ENCODE measurements around the gene CTXN3.

CTXN3 gene

GRCh38 chr5:127649018-127649439 is at the start of gene CTXN3:
Gene CTXN3 (plus strand): TSS chr5:127649082. CDS start chr5:127657522, 8,440 bp downstream.
- no peak for DNase-seq

DNA sequence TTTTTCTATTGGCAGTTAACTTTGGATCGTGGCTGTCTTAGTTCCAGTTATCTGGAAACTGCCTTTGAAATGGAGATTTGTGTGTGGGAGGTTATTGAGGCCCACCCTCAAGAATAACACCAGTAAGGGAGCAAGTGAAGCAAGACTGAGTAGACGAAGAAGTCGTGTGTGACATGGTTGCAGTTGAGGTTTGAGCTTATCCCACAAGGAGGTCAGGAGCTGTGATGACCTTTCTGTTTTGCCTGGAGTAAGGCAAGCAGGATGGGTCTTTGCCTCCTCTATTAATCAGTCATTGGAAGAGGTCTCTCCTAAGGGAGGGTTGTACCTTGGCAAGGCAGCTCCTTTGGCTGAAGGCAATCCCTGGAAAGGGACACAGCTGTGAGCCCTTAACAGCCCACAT is 49.6 kb upstream of the CTXN3 start:
- DNase-seq: no peak

DNA sequence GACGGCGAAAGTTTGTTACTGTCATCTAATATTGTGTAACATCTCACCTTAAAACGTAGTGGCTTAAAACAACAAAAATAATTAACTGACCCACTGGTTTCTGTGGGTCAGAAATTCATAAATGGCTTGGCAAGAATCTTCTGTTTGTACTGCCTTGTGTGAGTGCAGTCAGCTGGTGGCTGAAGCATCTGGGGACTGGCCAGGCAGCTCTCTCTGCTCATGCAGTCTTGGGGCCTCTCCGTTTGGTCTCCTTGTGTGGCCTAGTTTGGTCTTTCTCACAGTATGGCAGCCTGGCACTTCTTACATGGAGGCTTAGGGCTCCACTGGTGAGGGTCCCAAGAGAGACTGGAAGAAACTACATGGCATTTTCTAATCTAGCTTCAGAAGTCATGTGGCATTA is 49.0 kb upstream of the CTXN3 start:
- DNase-seq: no peak

- DNase-seq: no peak
Observed at GRCh38 chr5:127601111-127601510, 47.8 kb upstream of the CTXN3 start.

DNA sequence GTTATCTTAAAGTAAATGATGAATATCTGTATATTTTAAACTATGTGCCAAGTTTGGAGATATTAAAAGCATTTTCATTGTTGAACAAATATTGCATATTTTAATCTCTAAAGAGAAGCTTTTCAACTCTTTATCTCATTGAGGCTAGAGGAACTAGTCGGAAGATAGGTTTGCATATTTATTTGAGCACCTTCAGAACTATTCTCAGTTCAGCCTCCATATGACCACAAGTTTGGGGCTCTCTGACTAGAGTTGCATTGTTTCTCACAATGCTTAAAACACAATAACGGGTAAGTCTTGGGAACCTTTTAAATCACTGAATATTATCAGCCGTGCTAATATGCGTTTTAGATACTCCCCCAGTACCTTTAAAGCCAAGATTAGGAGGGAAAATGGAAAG is 47.3 kb upstream of the CTXN3 start:
- DNase-seq: no peak

DNA sequence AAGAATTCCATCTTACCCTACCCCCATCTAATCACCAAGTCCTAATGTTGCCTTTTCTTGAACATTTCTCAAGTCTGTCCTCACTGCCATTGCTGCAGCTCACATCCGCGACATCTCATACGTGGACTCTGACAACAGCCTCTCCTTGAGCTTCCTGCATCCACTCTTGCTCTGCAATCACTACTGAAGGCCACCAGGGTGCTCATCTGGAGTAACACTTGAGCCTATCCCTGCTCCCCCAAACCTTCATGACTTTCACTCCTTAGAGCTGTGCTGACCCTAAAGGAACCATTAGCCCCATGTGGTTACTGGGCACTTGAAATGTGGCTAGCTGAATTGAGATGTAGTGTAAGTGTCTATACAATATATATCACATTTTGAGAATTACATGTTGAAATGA is 46.4 kb upstream of the CTXN3 start:
- no peak for DNase-seq

- DNase-seq: no peak
Observed at GRCh38 chr5:127602896-127603844, 45.7 kb upstream of the CTXN3 start.

GRCh38 chr5:127608077-127608660 is 40.7 kb upstream of the CTXN3 start:
- DNase-seq: no peak

GRCh38 chr5:127609011-127609410 is 39.9 kb upstream of the CTXN3 start:
- no peak for DNase-seq

- DNase-seq: no peak
Observed at GRCh38 chr5:127609957-127610356, 38.9 kb upstream of the CTXN3 start.

GRCh38 chr5:127612441-127613141 is 36.3 kb upstream of the CTXN3 start:
- no peak for DNase-seq

- no peak for DNase-seq
Observed at GRCh38 chr5:127615916-127616315, 33.0 kb upstream of the CTXN3 start.

DNA sequence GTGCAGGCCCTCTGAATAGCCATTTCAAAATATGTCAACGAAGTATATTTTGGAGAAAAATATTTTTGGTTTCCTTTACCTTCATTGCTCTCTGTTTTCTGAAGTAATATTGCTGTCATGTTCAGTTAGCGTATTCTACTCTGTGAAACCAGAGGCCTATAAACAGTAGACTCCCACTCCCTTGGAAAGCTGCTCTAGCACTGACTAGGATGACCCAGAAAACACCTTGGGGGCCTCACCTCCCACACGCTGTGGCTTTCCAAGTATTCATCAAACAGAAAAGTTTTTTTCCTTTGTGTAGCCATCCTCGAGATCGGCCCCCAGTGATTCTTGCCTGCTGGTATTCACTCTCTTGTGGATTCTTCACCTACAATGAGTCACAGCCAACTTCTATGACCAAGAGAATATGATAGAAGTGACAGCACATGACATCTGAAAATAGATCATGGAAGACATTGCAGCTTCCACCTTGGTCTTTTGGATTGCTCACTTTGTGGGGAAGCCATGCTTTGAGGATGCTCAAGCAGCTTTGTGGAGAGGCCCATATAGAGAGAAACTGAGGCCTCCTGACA is 28.9 kb upstream of the CTXN3 start:
- DNase-seq: no peak

GRCh38 chr5:127621601-127622325 is 27.1 kb upstream of the CTXN3 start:
- no peak for DNase-seq

DNA sequence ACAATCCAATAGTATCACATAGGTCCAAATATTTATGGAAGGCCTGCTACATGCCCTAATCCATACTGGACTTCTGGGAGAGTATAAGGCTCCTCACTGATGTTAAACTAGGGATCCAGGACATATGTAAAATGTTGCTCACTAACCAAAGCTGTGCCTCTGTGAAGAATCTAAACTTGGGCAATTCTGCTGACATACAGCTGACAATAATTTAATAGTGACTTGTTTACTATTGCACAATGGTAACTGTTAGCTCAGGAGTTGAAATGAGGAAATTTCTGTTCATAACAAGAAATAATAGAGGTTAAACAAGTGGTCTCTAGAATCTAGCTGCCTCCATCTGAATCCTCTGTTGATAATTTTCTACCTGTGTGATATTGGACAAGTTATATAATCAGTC is 14.9 kb upstream of the CTXN3 start:
- no peak for DNase-seq

GRCh38 chr5:127639828-127640227 is 9.1 kb upstream of the CTXN3 start:
- DNase-seq: no peak

DNA sequence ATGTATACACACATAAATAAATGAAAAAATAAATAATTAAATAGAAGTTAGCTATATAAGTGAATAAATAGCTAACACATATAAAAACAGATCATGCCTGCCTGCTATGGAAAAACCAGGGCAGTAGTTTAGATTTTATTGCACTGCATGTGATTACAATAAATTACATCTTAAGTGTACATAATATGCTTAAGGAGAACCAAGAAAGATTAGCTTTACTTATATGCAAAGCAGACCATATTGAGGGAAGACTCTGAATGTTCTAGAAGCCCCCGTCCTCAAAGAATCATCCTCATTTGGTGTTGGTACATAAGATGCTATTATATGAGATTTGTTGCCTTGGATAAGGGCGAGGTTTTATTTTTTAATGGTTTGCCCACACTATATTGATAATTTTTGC is 5.9 kb upstream of the CTXN3 start:
- DNase-seq: no peak

GRCh38 chr5:127643607-127644006 is 5.3 kb upstream of the CTXN3 start:
- no peak for DNase-seq

DNA sequence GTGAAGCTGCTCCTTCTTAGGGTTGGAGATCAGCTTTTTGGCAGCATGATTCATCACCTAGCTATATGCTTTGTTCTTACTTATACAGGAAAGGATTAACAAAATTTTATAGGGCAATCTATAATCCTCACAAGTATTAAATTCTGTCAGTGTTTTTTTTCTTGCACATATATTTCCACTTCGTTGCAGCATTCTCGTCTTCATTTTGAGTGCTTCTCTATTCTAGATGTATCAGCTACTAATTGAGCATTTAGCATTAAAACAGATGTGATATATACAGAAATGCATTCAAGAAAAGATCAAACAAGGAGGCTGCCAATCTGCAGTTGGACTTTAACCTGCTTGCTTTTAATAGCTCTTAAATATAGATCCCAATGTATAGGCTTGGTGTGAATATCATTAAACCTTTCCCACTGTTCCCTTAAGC is 3.6 kb upstream of the CTXN3 start:
- no peak for DNase-seq

- DNase-seq: no peak
Observed at GRCh38 chr5:127647361-127647958, 1.4 kb upstream of the CTXN3 start.

DNA sequence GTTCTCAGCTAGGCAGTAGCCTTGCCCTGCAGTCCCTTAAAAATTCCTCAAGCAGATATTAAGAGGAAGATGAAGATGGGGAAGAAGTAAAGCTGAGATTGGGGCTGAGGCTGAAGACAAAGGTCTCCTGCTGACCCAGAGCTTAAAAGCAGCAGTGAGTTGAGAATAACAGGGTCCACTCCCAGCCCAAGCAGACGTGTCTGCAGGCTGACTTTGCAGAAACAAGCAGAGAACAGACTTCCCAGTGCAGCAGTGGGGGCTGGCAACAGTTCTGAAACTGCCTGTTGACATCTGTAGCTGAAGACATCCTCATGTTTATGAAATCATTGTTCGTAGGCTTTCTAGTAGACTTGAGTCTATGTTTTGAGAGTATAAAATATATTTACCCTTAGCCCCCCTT is 1.1 kb downstream of the CTXN3 start:
- DNase-seq: no peak

- no peak for DNase-seq
Observed at GRCh38 chr5:127650649-127651048, 1.8 kb downstream of the CTXN3 start.

Data from NCI-H524 treated with DMSO at 0.1 percent for 48 hours (cell line).